GM21529 (cell line): ENCODE measurements around the gene ADGRE1.
"Not testable (repeated sequence)": the region's sequence is repeated elsewhere in the genome, so short reads cannot be mapped to it uniquely, and the experiment has no call there.

ENCODE experiments used
- ATAC-seq: cut with Tn5 transposase; IDR thresholded peaks from one replicate; pipeline ENCODE4 v1.9.1; 2021; ENCODE audit not compliant: unreplicated experiment

Gene ADGRE1

GRCh38 chr19:6887316-6887715 lies at the start of gene ADGRE1:
TSS of gene ADGRE1 (plus strand) at chr19:6887579. CDS start at chr19:6887609, 30 bp downstream.
- no peak for ATAC-seq

GRCh38 chr19:6838062-6838655 lies 49.2 kb upstream of the ADGRE1 start:
- ATAC-seq = no peak

- ATAC-seq = no peak
Measured at GRCh38 chr19:6842871-6843607, 44.3 kb upstream of the ADGRE1 start.

- no peak for ATAC-seq
Measured at GRCh38 chr19:6847828-6848200, 39.6 kb upstream of the ADGRE1 start.

- ATAC-seq = no peak
Measured at GRCh38 chr19:6848986-6849385, 38.4 kb upstream of the ADGRE1 start.

- ATAC-seq = no peak
Measured at GRCh38 chr19:6849876-6850275, 37.5 kb upstream of the ADGRE1 start.

GRCh38 chr19:6851359-6851758 lies 36.0 kb upstream of the ADGRE1 start:
- no peak for ATAC-seq

- no peak for ATAC-seq
Measured at GRCh38 chr19:6852001-6852400, 35.4 kb upstream of the ADGRE1 start.

- no peak for ATAC-seq
Measured at GRCh38 chr19:6853868-6854267, 33.5 kb upstream of the ADGRE1 start.

GRCh38 chr19:6854758-6855157 lies 32.6 kb upstream of the ADGRE1 start:
- ATAC-seq = no peak

GRCh38 chr19:6856749-6857372 lies 30.5 kb upstream of the ADGRE1 start:
- ATAC-seq = no peak

- ATAC-seq = no peak
Measured at GRCh38 chr19:6861683-6862286, 25.6 kb upstream of the ADGRE1 start.

- ATAC-seq = peak; percentile 60
Measured at GRCh38 chr19:6862673-6863078, 24.7 kb upstream of the ADGRE1 start.

GRCh38 chr19:6864325-6864940 lies 22.9 kb upstream of the ADGRE1 start:
- no peak for ATAC-seq

GRCh38 chr19:6865849-6866248 lies 21.5 kb upstream of the ADGRE1 start:
- ATAC-seq = no peak

GRCh38 chr19:6866741-6867151 lies 20.6 kb upstream of the ADGRE1 start:
- no peak for ATAC-seq

- ATAC-seq = no peak
Measured at GRCh38 chr19:6868351-6868750, 19.0 kb upstream of the ADGRE1 start.

GRCh38 chr19:6869151-6869882 lies 18.1 kb upstream of the ADGRE1 start:
- ATAC-seq = not testable (repeated sequence)

GRCh38 chr19:6873708-6874431 lies 13.5 kb upstream of the ADGRE1 start:
- no peak for ATAC-seq

- no peak for ATAC-seq
Measured at GRCh38 chr19:6875218-6875617, 12.2 kb upstream of the ADGRE1 start.
